ENCODE results near the gene CHRNB4.
A peak's percentile ranks its signal among the peaks of the same experiment; 100 is the strongest.

CHRNB4 gene

GRCh38 chr15:78637776-78638435 is 3.1 kb downstream of the CHRNB4 start:
- TF ChIP-seq SPI1 (IDR thresholded peaks at IDR 0.05; ENCODE audit: low read depth, low read length) (no peak), TAF1 (IDR thresholded peaks at IDR 0.05; ENCODE audit: low read depth, low read length) (no peak), POLR2A (IDR thresholded peaks at IDR 0.05; ENCODE audit: low read depth, low read length) (no peak), POLR2AphosphoS5 (IDR thresholded peaks at IDR 0.05; ENCODE audit: low read depth, low read length) (no peak), PAX5 (IDR thresholded peaks at IDR 0.05; ENCODE audit: insufficient read depth, low read length, severe bottlenecking) (no peak), POU2F2 (IDR thresholded peaks at IDR 0.05; ENCODE audit: low read depth, low read length) (no peak)
- FAIRE-seq (no peak), DNase-seq (ENCODE audit: insufficient read length, low spot score) (no peak)

GRCh38 chr15:78636378-78636859 is 4.6 kb downstream of the CHRNB4 start:
- FAIRE-seq (no peak), DNase-seq (ENCODE audit: insufficient read length, low spot score) (no peak)

GRCh38 chr15:78635346-78635745 is 5.7 kb downstream of the CHRNB4 start:
- TF ChIP-seq PAX5 (IDR thresholded peaks at IDR 0.05; ENCODE audit: insufficient read depth, low read length, severe bottlenecking) = no peak
- no peak for TF ChIP-seq POU2F2 (IDR thresholded peaks at IDR 0.05; ENCODE audit: low read depth, low read length)
- no peak for TF ChIP-seq TAF1 (IDR thresholded peaks at IDR 0.05; ENCODE audit: low read depth, low read length)
- no peak for TF ChIP-seq POLR2A (IDR thresholded peaks at IDR 0.05; ENCODE audit: low read depth, low read length)
- no peak for TF ChIP-seq POLR2AphosphoS5 (IDR thresholded peaks at IDR 0.05; ENCODE audit: low read depth, low read length)
- TF ChIP-seq SPI1 (IDR thresholded peaks at IDR 0.05; ENCODE audit: low read depth, low read length) = no peak
- no peak for FAIRE-seq
- no peak for DNase-seq (ENCODE audit: insufficient read length, low spot score)

More at GRCh38 chr15:78636378-78636859, 4.6 kb downstream of the CHRNB4 start:
- TF ChIP-seq POLR2A (IDR thresholded peaks at IDR 0.05; ENCODE audit: low read depth, low read length) (no peak), SPI1 (IDR thresholded peaks at IDR 0.05; ENCODE audit: low read depth, low read length) (peak; percentile 72)

GRCh38 chr15:78634210-78635145 is 6.5 kb downstream of the CHRNB4 start:
- no peak for DNase-seq (ENCODE audit: insufficient read length, low spot score)
- FAIRE-seq = no peak
- TF ChIP-seq POLR2A (IDR thresholded peaks at IDR 0.05; ENCODE audit: low read depth, low read length) (no peak), TAF1 (IDR thresholded peaks at IDR 0.05; ENCODE audit: low read depth, low read length) (no peak), PAX5 (IDR thresholded peaks at IDR 0.05; ENCODE audit: insufficient read depth, low read length, severe bottlenecking) (no peak), SPI1 (IDR thresholded peaks at IDR 0.05; ENCODE audit: low read depth, low read length) (no peak), POLR2AphosphoS5 (IDR thresholded peaks at IDR 0.05; ENCODE audit: low read depth, low read length) (no peak), POU2F2 (IDR thresholded peaks at IDR 0.05; ENCODE audit: low read depth, low read length) (no peak)

- DNase-seq (ENCODE audit: insufficient read length, low spot score) = no peak
- no peak for FAIRE-seq
- no peak for TF ChIP-seq SPI1 (IDR thresholded peaks at IDR 0.05; ENCODE audit: low read depth, low read length)
- TF ChIP-seq POU2F2 (IDR thresholded peaks at IDR 0.05; ENCODE audit: low read depth, low read length) = no peak
- no peak for TF ChIP-seq POLR2A (IDR thresholded peaks at IDR 0.05; ENCODE audit: low read depth, low read length)
- no peak for TF ChIP-seq POLR2AphosphoS5 (IDR thresholded peaks at IDR 0.05; ENCODE audit: low read depth, low read length)
- no peak for TF ChIP-seq PAX5 (IDR thresholded peaks at IDR 0.05; ENCODE audit: insufficient read depth, low read length, severe bottlenecking)
- TF ChIP-seq TAF1 (IDR thresholded peaks at IDR 0.05; ENCODE audit: low read depth, low read length) = no peak
These were observed 7.7 kb downstream of the CHRNB4 start for GRCh38 chr15:78633348-78633747.

GRCh38 chr15:78630886-78631633 is 9.9 kb downstream of the CHRNB4 start:
- FAIRE-seq (no peak), DNase-seq (ENCODE audit: insufficient read length, low spot score) (no peak)
- TF ChIP-seq POLR2A (IDR thresholded peaks at IDR 0.05; ENCODE audit: low read depth, low read length) (no peak), TAF1 (IDR thresholded peaks at IDR 0.05; ENCODE audit: low read depth, low read length) (no peak), POU2F2 (IDR thresholded peaks at IDR 0.05; ENCODE audit: low read depth, low read length) (no peak), SPI1 (IDR thresholded peaks at IDR 0.05; ENCODE audit: low read depth, low read length) (no peak), POLR2AphosphoS5 (IDR thresholded peaks at IDR 0.05; ENCODE audit: low read depth, low read length) (no peak)

- TF ChIP-seq POLR2AphosphoS5 (IDR thresholded peaks at IDR 0.05; ENCODE audit: low read depth, low read length) = no peak
- TF ChIP-seq TAF1 (IDR thresholded peaks at IDR 0.05; ENCODE audit: low read depth, low read length) = no peak
- TF ChIP-seq POU2F2 (IDR thresholded peaks at IDR 0.05; ENCODE audit: low read depth, low read length) = no peak
- TF ChIP-seq POLR2A (IDR thresholded peaks at IDR 0.05; ENCODE audit: low read depth, low read length) = no peak
- TF ChIP-seq PAX5 (IDR thresholded peaks at IDR 0.05; ENCODE audit: insufficient read depth, low read length, severe bottlenecking) = no peak
- no peak for TF ChIP-seq SPI1 (IDR thresholded peaks at IDR 0.05; ENCODE audit: low read depth, low read length)
- DNase-seq (ENCODE audit: insufficient read length, low spot score) (no peak), FAIRE-seq (no peak)
These were observed 11.3 kb downstream of the CHRNB4 start for GRCh38 chr15:78629716-78630065.

- FAIRE-seq = no peak
- no peak for DNase-seq (ENCODE audit: insufficient read length, low spot score)
- TF ChIP-seq POLR2A (IDR thresholded peaks at IDR 0.05; ENCODE audit: low read depth, low read length) (no peak), TAF1 (IDR thresholded peaks at IDR 0.05; ENCODE audit: low read depth, low read length) (no peak), POU2F2 (IDR thresholded peaks at IDR 0.05; ENCODE audit: low read depth, low read length) (no peak), SPI1 (IDR thresholded peaks at IDR 0.05; ENCODE audit: low read depth, low read length) (no peak), PAX5 (IDR thresholded peaks at IDR 0.05; ENCODE audit: insufficient read depth, low read length, severe bottlenecking) (no peak), POLR2AphosphoS5 (IDR thresholded peaks at IDR 0.05; ENCODE audit: low read depth, low read length) (no peak)
These were observed 11.8 kb downstream of the CHRNB4 start for GRCh38 chr15:78629031-78629715.
